ENCODE data around the gene EDN2. TPM values are rescaled to one million over a fixed set of nuclear protein-coding genes. Genes with fewer than 3 reads are reported as not detected.

Gene EDN2
- total RNA-seq, 1 experiment from 2014 or later, result 0.24 TPM

DNA sequence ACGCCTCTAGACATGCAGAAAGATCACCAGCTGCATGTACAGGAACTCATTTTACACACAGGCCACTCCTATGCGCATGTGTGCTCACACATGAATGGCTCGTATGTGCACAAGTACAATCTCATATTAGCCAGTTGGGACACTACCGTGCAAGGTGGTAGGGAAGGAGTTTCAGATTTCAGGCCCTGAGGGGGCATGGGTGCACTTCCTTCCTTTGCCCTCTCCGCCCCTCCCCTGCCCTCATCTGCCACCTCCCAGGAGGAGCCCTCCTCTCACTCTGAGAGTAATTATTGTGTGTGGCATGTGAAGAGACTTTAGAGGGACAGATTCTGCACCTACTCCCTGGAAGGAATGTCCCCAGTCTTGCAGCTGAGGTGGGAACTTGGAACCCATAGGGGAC, 14.8 kb downstream of the EDN2 start:
- Histone ChIP-seq H3K56ac (ENCODE audit: insufficient read length, low read depth, low read length) (no peak overlapping the region), H3K4me2 (ENCODE audit: insufficient read depth, insufficient read length, low read length) (no peak overlapping the region), H3K27me3 (ENCODE audit: insufficient read depth, low read length) (no peaks in the 10 kb centered on the region), H2BK5ac (ENCODE audit: insufficient read length, low read length) (no peak overlapping the region), H3K23ac (ENCODE audit: insufficient read length, low read depth, low read length) (no peak overlapping the region), H2BK15ac (ENCODE audit: low read depth, low read length) (no peak overlapping the region), H2AK5ac (ENCODE audit: insufficient read length, low read length) (no peak overlapping the region), H2BK20ac (ENCODE audit: low read depth, low read length, poor library complexity, severe bottlenecking) (no peak overlapping the region), H3K79me1 (ENCODE audit: insufficient read depth, low read depth, low read length, poor library complexity, severe bottlenecking) (no peaks in the 10 kb centered on the region), H2BK120ac (ENCODE audit: low read depth, low read length, poor library complexity, severe bottlenecking) (no peak overlapping the region), H4K20me1 (ENCODE audit: control insufficient read depth, insufficient read depth, insufficient read length) (no peaks in the 10 kb centered on the region), H3K23me2 (ENCODE audit: insufficient read length, low read depth, low read length, poor library complexity, severe bottlenecking) (no peaks in the 10 kb centered on the region), H3K79me2 (ENCODE audit: insufficient read depth, low read length) (no peaks in the 10 kb centered on the region), H2BK12ac (ENCODE audit: insufficient read length, low read depth, low read length) (no peak overlapping the region), H4K91ac (ENCODE audit: insufficient read length, low read depth, low read length) (no peak overlapping the region), H3K14ac (ENCODE audit: insufficient read depth, low read length) (no peak overlapping the region), H3K4ac (ENCODE audit: low read depth, low read length) (no peak overlapping the region), H3K9ac (ENCODE audit: extremely low read depth, insufficient read length, low read length) (no peak overlapping the region), H3T11ph (ENCODE audit: low read length) (no peak overlapping the region), H3K18ac (ENCODE audit: insufficient read length, low read depth, low read length) (no peak overlapping the region), H2AFZ (ENCODE audit: low read length) (no peak overlapping the region), H3K27ac (ENCODE audit: insufficient read length, low read depth, low read length) (no peak overlapping the region), H4K8ac (replicated peaks; ENCODE audit: insufficient read length, low read depth, low read length) (no peak overlapping the region), H4K5ac (ENCODE audit: insufficient read length, low read depth, low read length) (no peak overlapping the region), H3K4me1 (ENCODE audit: insufficient read depth, low read length) (no peaks in the 10 kb centered on the region), H3K9me3 (ENCODE audit: control insufficient read depth, low read depth, low read length) (no peaks in the 10 kb centered on the region)
- DNase-seq, result no peak
- WGBS (ENCODE audit: extremely low coverage, insufficient read length, low lambda C conversion rate), result no CpG with 5 or more reads among the region's 5 CpGs
- Mint-ChIP-seq H3K27me3 (ENCODE audit: low read depth) (peaks cover 1% of the 10 kb centered on the region; the same call in 1 of the 2 replicates), H3K9me3 (no peaks in the 10 kb centered on the region), H3K36me3 (ENCODE audit: insufficient read depth in 1 of 3, low read depth in 3 of 3) (no peaks in the 10 kb centered on the region), H3K4me1 (peaks cover 0 to 3% of the 10 kb centered on the region in 2 experiments; a peak in 1 of 4 replicates), H3K4me3 (no peak overlapping the region), H3K27ac (no peak overlapping the region)
- TF ChIP-seq, protein P1, sequence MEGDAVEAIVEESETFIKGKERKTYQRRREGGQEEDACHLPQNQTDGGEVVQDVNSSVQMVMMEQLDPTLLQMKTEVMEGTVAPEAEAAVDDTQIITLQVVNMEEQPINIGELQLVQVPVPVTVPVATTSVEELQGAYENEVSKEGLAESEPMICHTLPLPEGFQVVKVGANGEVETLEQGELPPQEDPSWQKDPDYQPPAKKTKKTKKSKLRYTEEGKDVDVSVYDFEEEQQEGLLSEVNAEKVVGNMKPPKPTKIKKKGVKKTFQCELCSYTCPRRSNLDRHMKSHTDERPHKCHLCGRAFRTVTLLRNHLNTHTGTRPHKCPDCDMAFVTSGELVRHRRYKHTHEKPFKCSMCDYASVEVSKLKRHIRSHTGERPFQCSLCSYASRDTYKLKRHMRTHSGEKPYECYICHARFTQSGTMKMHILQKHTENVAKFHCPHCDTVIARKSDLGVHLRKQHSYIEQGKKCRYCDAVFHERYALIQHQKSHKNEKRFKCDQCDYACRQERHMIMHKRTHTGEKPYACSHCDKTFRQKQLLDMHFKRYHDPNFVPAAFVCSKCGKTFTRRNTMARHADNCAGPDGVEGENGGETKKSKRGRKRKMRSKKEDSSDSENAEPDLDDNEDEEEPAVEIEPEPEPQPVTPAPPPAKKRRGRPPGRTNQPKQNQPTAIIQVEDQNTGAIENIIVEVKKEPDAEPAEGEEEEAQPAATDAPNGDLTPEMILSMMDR (conservative IDR thresholded peaks at IDR 0.05), result no peak

All from H9 (cell line).